ENCODE data around the gene TCF7L2.

DNA sequence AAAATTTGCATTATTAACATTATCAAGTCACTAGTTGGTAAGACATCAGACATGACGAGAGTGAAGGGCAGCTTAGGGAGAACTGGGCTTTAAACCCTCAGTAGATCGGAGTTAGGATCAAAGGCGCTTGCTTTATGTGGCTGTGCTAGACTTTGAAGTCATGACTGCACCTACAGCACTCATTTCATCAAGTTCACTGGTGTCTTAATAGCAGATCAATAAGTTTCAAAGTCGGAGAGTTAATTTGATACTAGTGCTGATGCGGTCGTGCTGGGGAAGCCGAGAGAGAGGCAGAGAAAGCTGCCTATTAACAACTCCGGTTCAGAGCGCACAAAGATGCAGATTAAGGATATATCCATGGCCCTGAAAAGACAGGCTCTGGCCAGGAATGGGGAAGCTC is 172.9 kb downstream of the TCF7L2 start:
- TF ChIP-seq, protein P1, sequence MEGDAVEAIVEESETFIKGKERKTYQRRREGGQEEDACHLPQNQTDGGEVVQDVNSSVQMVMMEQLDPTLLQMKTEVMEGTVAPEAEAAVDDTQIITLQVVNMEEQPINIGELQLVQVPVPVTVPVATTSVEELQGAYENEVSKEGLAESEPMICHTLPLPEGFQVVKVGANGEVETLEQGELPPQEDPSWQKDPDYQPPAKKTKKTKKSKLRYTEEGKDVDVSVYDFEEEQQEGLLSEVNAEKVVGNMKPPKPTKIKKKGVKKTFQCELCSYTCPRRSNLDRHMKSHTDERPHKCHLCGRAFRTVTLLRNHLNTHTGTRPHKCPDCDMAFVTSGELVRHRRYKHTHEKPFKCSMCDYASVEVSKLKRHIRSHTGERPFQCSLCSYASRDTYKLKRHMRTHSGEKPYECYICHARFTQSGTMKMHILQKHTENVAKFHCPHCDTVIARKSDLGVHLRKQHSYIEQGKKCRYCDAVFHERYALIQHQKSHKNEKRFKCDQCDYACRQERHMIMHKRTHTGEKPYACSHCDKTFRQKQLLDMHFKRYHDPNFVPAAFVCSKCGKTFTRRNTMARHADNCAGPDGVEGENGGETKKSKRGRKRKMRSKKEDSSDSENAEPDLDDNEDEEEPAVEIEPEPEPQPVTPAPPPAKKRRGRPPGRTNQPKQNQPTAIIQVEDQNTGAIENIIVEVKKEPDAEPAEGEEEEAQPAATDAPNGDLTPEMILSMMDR (IDR thresholded peaks at IDR 0.05), result no peak
- no peak for TF ChIP-seq POLR2A (IDR thresholded peaks at IDR 0.05)

All from adrenal gland (tissue), 5 donors.